MM.1S (cell line): ENCODE results near the gene ISY1.

Experiments
- EZH2 ChIP-seq: fragments of 300-600 bp; sonication (generic); optimal IDR thresholded peaks from 2 replicates; pipeline ENCODE3; 2017; ENCODE audit warnings: low read depth, mild to moderate bottlenecking, antibody characterized with exemption, low read length, mixed read lengths
- EZH2phosphoT487 ChIP-seq: fragments of 300-600 bp; sonication (generic); IDR thresholded peaks from 2 replicates; pipeline ENCODE4 v1.6.1; 2018; ENCODE audit warnings: antibody characterized with exemption, low read length
- TF ChIP-seq, protein P1 (sequence below): fragments of 300-600 bp; sonication (generic); IDR thresholded peaks from 2 replicates; pipeline ENCODE4 v1.5.1; 2016; ENCODE audit warnings: antibody characterized with exemption, low read length, mixed read lengths

DNA sequence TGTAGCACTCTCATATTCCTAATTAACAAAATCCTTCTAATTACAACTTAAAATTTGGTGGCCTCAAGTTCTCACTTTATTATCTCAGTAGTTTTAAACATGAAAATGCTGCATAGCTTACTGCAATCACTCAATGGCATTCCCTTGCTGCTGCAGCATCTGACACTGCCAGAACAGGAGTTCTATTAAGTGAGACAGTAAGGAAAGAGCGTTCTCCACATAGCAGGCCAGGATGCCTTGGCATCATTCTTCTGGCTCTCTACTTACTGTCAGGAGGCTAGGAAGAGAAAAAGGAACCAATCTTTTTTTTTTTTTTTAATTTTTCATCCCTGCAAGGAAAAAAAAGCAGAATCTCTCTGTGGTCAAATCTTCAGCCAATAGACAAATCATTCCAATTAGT, 19.6 kb upstream of the ISY1 start:
- TF ChIP-seq EZH2phosphoT487 (no peak), EZH2 (no peak)
- TF ChIP-seq, protein P1, sequence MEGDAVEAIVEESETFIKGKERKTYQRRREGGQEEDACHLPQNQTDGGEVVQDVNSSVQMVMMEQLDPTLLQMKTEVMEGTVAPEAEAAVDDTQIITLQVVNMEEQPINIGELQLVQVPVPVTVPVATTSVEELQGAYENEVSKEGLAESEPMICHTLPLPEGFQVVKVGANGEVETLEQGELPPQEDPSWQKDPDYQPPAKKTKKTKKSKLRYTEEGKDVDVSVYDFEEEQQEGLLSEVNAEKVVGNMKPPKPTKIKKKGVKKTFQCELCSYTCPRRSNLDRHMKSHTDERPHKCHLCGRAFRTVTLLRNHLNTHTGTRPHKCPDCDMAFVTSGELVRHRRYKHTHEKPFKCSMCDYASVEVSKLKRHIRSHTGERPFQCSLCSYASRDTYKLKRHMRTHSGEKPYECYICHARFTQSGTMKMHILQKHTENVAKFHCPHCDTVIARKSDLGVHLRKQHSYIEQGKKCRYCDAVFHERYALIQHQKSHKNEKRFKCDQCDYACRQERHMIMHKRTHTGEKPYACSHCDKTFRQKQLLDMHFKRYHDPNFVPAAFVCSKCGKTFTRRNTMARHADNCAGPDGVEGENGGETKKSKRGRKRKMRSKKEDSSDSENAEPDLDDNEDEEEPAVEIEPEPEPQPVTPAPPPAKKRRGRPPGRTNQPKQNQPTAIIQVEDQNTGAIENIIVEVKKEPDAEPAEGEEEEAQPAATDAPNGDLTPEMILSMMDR, result no peak
